H1 (cell line): Measurements from ENCODE around the gene KCNMB2. TPM values are rescaled to one million over a fixed set of nuclear protein-coding genes. Genes with fewer than 3 reads are reported as not detected.

Experiments
- CTCF ChIA-PET: fragments of 300-600 bp; sonication (Branson Sonifier 250); formaldehyde crosslinking; loops from one replicate; lab custom pipeline; 2021; ENCODE audit not compliant: partially characterized antibody; lab: Charles Lee
- POLR2A ChIA-PET: fragments of 300-600 bp; sonication (Branson Sonifier 250); formaldehyde crosslinking; loops from one replicate; lab custom pipeline; 2021; ENCODE audit warnings: inconsistent platforms; ENCODE audit not compliant: partially characterized antibody; lab: Charles Lee
- DNase-seq, 2 experiments: peaks; one replicate each; pipeline versions ENCODE4 v3.0.0 to v3.0.0-alpha.2; 2010 to 2022; ENCODE audit warnings: low spot score in 2 of 2, low read depth in 1 of 2, mixed read lengths in 1 of 2
- FAIRE-seq: peaks from 2 replicates; lab custom pipeline; 2011; peaks lifted over from hg19 to GRCh38; lab: Jason Lieb, UNC
- H2AFZ ChIP-seq: 2 replicates; pipeline ENCODE4 v1.8.1; 2012; ENCODE audit warnings: low read length, inconsistent platforms
- H2AK5ac ChIP-seq: 2 replicates; pipeline ENCODE4 v1.6.1; 2013; ENCODE audit warnings: low read depth, low read length
- H2BK120ac ChIP-seq: replicated peaks from 2 replicates; pipeline ENCODE3; 2013; ENCODE audit warnings: low read depth, low read length, inconsistent platforms
- H2BK12ac ChIP-seq: 2 replicates; pipeline ENCODE4 v1.6.1; 2013; ENCODE audit warnings: low read depth, low read length
- H2BK15ac ChIP-seq: 2 replicates; pipeline ENCODE4 v1.6.1; 2013; ENCODE audit warnings: low read length
- H2BK20ac ChIP-seq: 2 replicates; pipeline ENCODE4 v1.6.1; 2013; ENCODE audit warnings: low read length
- H2BK5ac ChIP-seq: 2 replicates; pipeline ENCODE4 v1.6.1; 2013; ENCODE audit warnings: low read depth, low read length
- H3K14ac ChIP-seq: 2 replicates; pipeline ENCODE4 v1.6.1; 2013; ENCODE audit warnings: inconsistent platforms; ENCODE audit not compliant: insufficient read length
- H3K18ac ChIP-seq: 2 replicates; pipeline ENCODE4 v1.6.1; 2013; ENCODE audit warnings: low read length; ENCODE audit errors: extremely low read depth
- H3K23ac ChIP-seq: 2 replicates; pipeline ENCODE4 v1.6.1; 2013; ENCODE audit warnings: inconsistent platforms; ENCODE audit not compliant: insufficient read length
- H3K23me2 ChIP-seq: 2 replicates; pipeline ENCODE4 v1.6.1; 2013; ENCODE audit warnings: low read depth, low read length
- H3K27ac ChIP-seq: 2 replicates; pipeline ENCODE4 v1.6.1; 2011; ENCODE audit warnings: low read depth, low read length, inconsistent platforms
- H3K27me3 ChIP-seq, 4 experiments: replicated peaks in 1 of 4; 1 replicate in 1 of 4; 2 replicates in 3 of 4; pipeline versions ENCODE4 v1.6.1 to v1.8.1; 2011 to 2013; ENCODE audit warnings: low read length in 3 of 4, mild to moderate bottlenecking in 3 of 4, inconsistent platforms in 2 of 4, mixed read lengths in 2 of 4, moderate library complexity in 1 of 4; ENCODE audit not compliant: control insufficient read depth in 3 of 4, insufficient read depth in 3 of 4; ENCODE audit errors: extremely low read depth in 1 of 4
- H3K36me3 ChIP-seq, 4 experiments: 2 replicates each; pipeline versions ENCODE4 v1.6.1 to v1.8.1; 2011 to 2013; ENCODE audit warnings: mild to moderate bottlenecking in 4 of 4, low read length in 3 of 4, moderate library complexity in 2 of 4, control low read depth in 1 of 4, inconsistent platforms in 1 of 4; ENCODE audit not compliant: insufficient read depth in 4 of 4, control insufficient read depth in 2 of 4
- H3K4ac ChIP-seq: replicated peaks from 2 replicates; pipeline ENCODE3; 2013; ENCODE audit warnings: low read length, low read depth, mixed read lengths, inconsistent platforms; ENCODE audit not compliant: insufficient read length
- H3K4me1 ChIP-seq, 4 experiments: replicated peaks in 1 of 4; 1 replicate in 1 of 4; 2 replicates in 3 of 4; pipeline versions ENCODE4 v1.6.1 to v1.8.1; 2011 to 2013; ENCODE audit warnings: low read length in 3 of 4, inconsistent platforms in 2 of 4, mixed read lengths in 1 of 4; ENCODE audit not compliant: insufficient read depth in 4 of 4, control insufficient read depth in 3 of 4
- H3K4me2 ChIP-seq, 2 experiments: 2 replicates each; pipeline versions ENCODE4 v1.6.1 to v1.8.1; 2011 to 2013; ENCODE audit warnings: low read depth in 2 of 2, low read length in 2 of 2, control low read depth in 1 of 2, inconsistent platforms in 1 of 2, mild to moderate bottlenecking in 1 of 2; ENCODE audit not compliant: insufficient read depth in 1 of 2
- H3K4me3 ChIP-seq, 4 experiments: fragments of 200-600, 300-600 bp in 1 of 4; sonication (generic), shearing (Covaris generic), sonication (Bioruptor Twin) in 1 of 4; 2 replicates each; pipeline versions ENCODE4 v1.5.1 to v1.8.1; 2011 to 2016; ENCODE audit warnings: low read length in 4 of 4, low read depth in 3 of 4, control low read depth in 2 of 4, inconsistent platforms in 2 of 4, mild to moderate bottlenecking in 2 of 4, mixed read lengths in 1 of 4, moderate library complexity in 1 of 4; ENCODE audit not compliant: insufficient read depth in 2 of 4; ENCODE audit errors: extremely low read depth in 1 of 4
- H3K56ac ChIP-seq: replicated peaks from 2 replicates; pipeline ENCODE3; 2013; ENCODE audit warnings: low read depth, mild to moderate bottlenecking, mixed read lengths, low read length, inconsistent platforms; ENCODE audit not compliant: insufficient read length
- H3K79me1 ChIP-seq: 2 replicates; pipeline ENCODE4 v1.6.1; 2013; ENCODE audit warnings: low read depth, low read length, control low read depth
- H3K79me2 ChIP-seq, 2 experiments: 2 replicates each; pipeline versions ENCODE4 v1.6.1 to v1.8.1; 2012 to 2013; ENCODE audit warnings: low read length in 2 of 2, mild to moderate bottlenecking in 2 of 2, inconsistent platforms in 1 of 2; ENCODE audit not compliant: insufficient read depth in 2 of 2, control insufficient read depth in 1 of 2
- H3K9ac ChIP-seq, 4 experiments: replicated peaks in 1 of 4; 1 replicate in 1 of 4; 2 replicates in 3 of 4; pipeline versions ENCODE4 v1.6.1 to v1.8.1; 2011 to 2013; ENCODE audit warnings: low read depth in 3 of 4, low read length in 3 of 4, control low read depth in 2 of 4, mild to moderate bottlenecking in 2 of 4, moderate library complexity in 2 of 4, inconsistent platforms in 1 of 4; ENCODE audit errors: extremely low read depth in 1 of 4
- H3K9me3 ChIP-seq, 2 experiments: 2 replicates each; pipeline versions ENCODE4 v1.6.1 to v1.8.1; 2012 to 2013; ENCODE audit warnings: mild to moderate bottlenecking in 2 of 2, moderate library complexity in 2 of 2, control low read depth in 1 of 2, inconsistent platforms in 1 of 2, low read depth in 1 of 2, low read length in 1 of 2, mixed read lengths in 1 of 2; ENCODE audit not compliant: insufficient read depth in 2 of 2
- H4K20me1 ChIP-seq, 2 experiments: replicated peaks in 1 of 2; 2 replicates each; pipeline versions ENCODE3 to v1.8.1; 2011 to 2013; ENCODE audit warnings: inconsistent platforms in 2 of 2, low read length in 2 of 2, mild to moderate bottlenecking in 1 of 2; ENCODE audit not compliant: insufficient read depth in 2 of 2, control insufficient read depth in 1 of 2
- H4K5ac ChIP-seq: 2 replicates; pipeline ENCODE4 v1.6.1; 2013; ENCODE audit warnings: low read length, low read depth, mixed read lengths, inconsistent platforms; ENCODE audit not compliant: insufficient read length
- H4K8ac ChIP-seq: 2 replicates; pipeline ENCODE4 v1.8.0; 2013; ENCODE audit warnings: mild to moderate bottlenecking, moderate library complexity, low read length, inconsistent platforms; ENCODE audit not compliant: insufficient read depth; ENCODE audit errors: extremely low read depth
- H4K91ac ChIP-seq: replicated peaks from 2 replicates; pipeline ENCODE3; 2013; ENCODE audit warnings: low read length, mixed read lengths, inconsistent platforms; ENCODE audit not compliant: insufficient read length
- BRCA1 ChIP-seq: IDR thresholded peaks from 2 replicates; pipeline ENCODE4 v1.6.1; 2012; ENCODE audit warnings: low read depth, low read length, improper control_type of control experiment
- CHD1 ChIP-seq: IDR thresholded peaks from 2 replicates; pipeline ENCODE4 v1.6.1; 2012; ENCODE audit warnings: low read depth, low read length, improper control_type of control experiment
- GABPA ChIP-seq: IDR thresholded peaks from 2 replicates; pipeline ENCODE4 v1.6.1; 2011; ENCODE audit warnings: mild to moderate bottlenecking, low read length, moderate library complexity, borderline replicate concordance; ENCODE audit not compliant: insufficient read depth
- GTF2F1 ChIP-seq: IDR thresholded peaks from 2 replicates; pipeline ENCODE4 v1.6.1; 2012; ENCODE audit warnings: low read depth, low read length, improper control_type of control experiment, borderline replicate concordance
- NRF1 ChIP-seq: IDR thresholded peaks from 2 replicates; pipeline ENCODE4 v1.6.1; 2011; ENCODE audit warnings: mild to moderate bottlenecking, low read depth, low read length, improper control_type of control experiment
- PHF8 ChIP-seq: fragments of 200-600 bp; sonication (generic); conservative IDR thresholded peaks from 2 replicates; pipeline ENCODE4 v1.7.1; 2012; ENCODE audit warnings: low read depth, mild to moderate bottlenecking, inconsistent platforms, low read length, moderate library complexity
- POLR2A ChIP-seq, 2 experiments: IDR thresholded peaks; 1 replicate in 1 of 2; 2 replicates in 1 of 2; pipeline ENCODE4 v1.6.1; 2011; ENCODE audit warnings: low read depth in 2 of 2, low read length in 2 of 2, mild to moderate bottlenecking in 2 of 2; ENCODE audit errors: control extremely low read depth in 1 of 2
- RBBP5 ChIP-seq: IDR thresholded peaks from 2 replicates; pipeline ENCODE4 v1.7.1; 2012; ENCODE audit warnings: low read depth, mild to moderate bottlenecking, inconsistent platforms, low read length, moderate library complexity, borderline replicate concordance
- RNF2 ChIP-seq: fragments of 200-900, 300-1000 bp; sonication (generic); IDR thresholded peaks from 2 replicates; pipeline ENCODE4 v1.7.1; 2016; ENCODE audit warnings: borderline replicate concordance, low read depth, mild to moderate bottlenecking, antibody characterized with exemption, low read length; ENCODE audit not compliant: poor library complexity, severe bottlenecking; ENCODE audit errors: missing control alignments
- SAP30 ChIP-seq: fragments of 300-600 bp; sonication (generic); IDR thresholded peaks from 2 replicates; pipeline ENCODE4 v1.7.1; 2012; ENCODE audit warnings: low read length, moderate library complexity, mild to moderate bottlenecking, inconsistent platforms; ENCODE audit not compliant: insufficient read depth, insufficient replicate concordance
- SP1 ChIP-seq: IDR thresholded peaks from 2 replicates; pipeline ENCODE4 v1.6.1; 2011; ENCODE audit warnings: low read depth, low read length
- TAF7 ChIP-seq: optimal IDR thresholded peaks from 2 replicates; pipeline ENCODE3; 2011; ENCODE audit warnings: low read depth, mild to moderate bottlenecking, inconsistent platforms, low read length, moderate library complexity, borderline replicate concordance
- TBP ChIP-seq: IDR thresholded peaks from 2 replicates; pipeline ENCODE4 v1.6.1; 2011; ENCODE audit warnings: low read depth, low read length, improper control_type of control experiment
- WGBS, 2 experiments: shearing (Covaris generic) in 1 of 2; methylation state at CpG; one replicate each; pipeline versions ENCODE4 v1.1.6 to v1.1.7; 2013 to 2015; ENCODE audit warnings: low lambda C conversion rate in 2 of 2, mixed read lengths in 2 of 2, inconsistent platforms in 1 of 2, low coverage in 1 of 2, missing lambda C conversion rate in 1 of 2; ENCODE audit not compliant: insufficient replicate concordance in 2 of 2, insufficient coverage in 1 of 2, insufficient read length in 1 of 2; ENCODE audit errors: extremely low coverage in 1 of 2, missing lambda C conversion rate in 1 of 2; 5-methylcytosine and 5-hydroxymethylcytosine counted together
- polyA plus RNA-seq, 7 experiments: library from polyadenylated mRNA; depleted of rRNA in 3 of 7; stranded (reverse) in 5 of 7; unstranded in 2 of 7; fragments of >200 nt in 5 of 7; fragments of 200-250 nt in 2 of 7; gene quantifications; 1 replicate in 5 of 7; 2 replicates in 1 of 7; 4 replicates in 1 of 7; pipeline versions ENCODE4 v1.2.1 to v1.2.3, GENCODE V29; 2011 to 2013; ENCODE audit warnings: missing spikeins in 2 of 7, mixed read lengths in 2 of 7
- total RNA-seq: library from RNA; stranded (reverse); fragmentation: NEBNext Ultra II Directional; extraction: Animal tissue kit (Norgen Biotek cat#: 25700); gene quantifications from 2 replicates; pipeline ENCODE4 v1.2.1, GENCODE V29; 2021
- TF ChIP-seq, protein P1 (sequence below): IDR thresholded peaks from 2 replicates; pipeline ENCODE4 v1.6.1; 2012; ENCODE audit warnings: inconsistent platforms

Gene KCNMB2
- total and polyA plus RNA-seq, 2 of the 8 experiments (the other 6 are each of a cell fraction or from before 2014, with no cell fraction given) = not detected

DNA sequence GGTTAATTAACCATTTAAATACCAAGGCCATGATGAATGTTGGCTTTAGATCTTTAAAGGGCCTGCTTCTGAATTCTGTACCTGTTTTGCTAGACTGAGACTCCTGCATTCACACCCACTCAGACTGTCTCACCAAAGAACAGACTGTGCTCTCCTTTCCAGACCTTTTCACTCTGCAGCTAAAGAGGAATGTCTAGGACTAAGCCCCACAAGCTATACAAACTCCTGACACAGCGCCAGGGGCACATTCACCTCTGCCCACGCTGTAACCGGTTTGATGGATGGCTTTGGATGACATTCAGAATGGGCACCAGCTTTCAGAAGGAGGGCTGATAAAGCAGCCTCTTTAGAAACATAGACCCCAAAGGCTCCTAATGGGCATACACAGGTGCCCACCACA, 200.1 kb downstream of the KCNMB2 start:
- Histone ChIP-seq H2BK12ac (no peak overlapping the region), H2BK120ac (no peak overlapping the region), H3K9me3 (no peaks in the 10 kb centered on the region), H3K79me2 (no peaks in the 10 kb centered on the region), H3K36me3 (no peaks in the 10 kb centered on the region), H3K18ac (no peak overlapping the region), H2AFZ (no peak overlapping the region), H3K4me1 (peaks cover 0 to 3% (median 0%) of the 10 kb centered on the region in 4 experiments; a peak in 1 of 7 replicates), H2BK5ac (no peak overlapping the region), H3K23me2 (no peaks in the 10 kb centered on the region), H3K27me3 (no peaks in the 10 kb centered on the region), H3K79me1 (no peaks in the 10 kb centered on the region), H2AK5ac (no peak overlapping the region), H3K23ac (no peak overlapping the region), H3K4me3 (no peak overlapping the region), H3K56ac (no peak overlapping the region), H2BK15ac (no peak overlapping the region), H3K4me2 (no peak overlapping the region), H4K91ac (no peak overlapping the region), H3K9ac (no peak overlapping the region), H4K20me1 (no peaks in the 10 kb centered on the region), H2BK20ac (no peak overlapping the region), H4K8ac (no peak overlapping the region), H3K14ac (no peak overlapping the region), H3K27ac (no peak overlapping the region), H4K5ac (no peak overlapping the region), H3K4ac (no peak overlapping the region)
- ChIA-PET POLR2A (no interaction called here), CTCF (no interaction called here)
- DNase-seq = no peak
- 94% methylated on average over 3 of the region's 3 CpGs; no CpG with 5 or more reads in 1 of the 2 experiments for WGBS, 2 experiments
- FAIRE-seq = no peak
- TF ChIP-seq RBBP5 (no peak), CHD1 (no peak), TAF7 (no peak), GABPA (no peak), BRCA1 (no peak), GTF2F1 (no peak), TBP (no peak), SAP30 (no peak), NRF1 (no peak), RNF2 (no peak), SP1 (no peak), PHF8 (no peak), POLR2A (IDR thresholded peaks at IDR 0.05; ENCODE audit: control extremely low read depth in 1 of 2, low read depth in 2 of 2, low read length in 2 of 2) (no peak)
- TF ChIP-seq, protein P1, sequence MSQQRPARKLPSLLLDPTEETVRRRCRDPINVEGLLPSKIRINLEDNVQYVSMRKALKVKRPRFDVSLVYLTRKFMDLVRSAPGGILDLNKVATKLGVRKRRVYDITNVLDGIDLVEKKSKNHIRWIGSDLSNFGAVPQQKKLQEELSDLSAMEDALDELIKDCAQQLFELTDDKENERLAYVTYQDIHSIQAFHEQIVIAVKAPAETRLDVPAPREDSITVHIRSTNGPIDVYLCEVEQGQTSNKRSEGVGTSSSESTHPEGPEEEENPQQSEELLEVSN = no peak
